SK-N-SH (cell line): ENCODE data around the gene TSPAN4. TPM values are rescaled to one million over a fixed set of nuclear protein-coding genes. Genes with fewer than 3 reads are reported as not detected.

Source experiments
- CTCF ChIA-PET: fragments of 300-600, 350-600 bp; formaldehyde crosslinking; extraction: SDS; loops from one replicate; lab custom pipeline; 2021; lab: Yijun Ruan, JAX
- POLR2A ChIA-PET: fragments of 350-600 bp; sonication (Branson Sonifier 250); formaldehyde crosslinking; extraction: SDS; loops from one replicate; lab custom pipeline; 2020; ENCODE audit warnings: antibody characterized with exemption, inconsistent platforms; lab: Yijun Ruan, JAX
- DNase-seq: peaks from one replicate; pipeline ENCODE4 v3.0.0; 2012
- H2AFZ ChIP-seq: fragments of 200-600 bp; sonication (generic); 2 replicates; pipeline ENCODE4 v1.8.1; 2016; ENCODE audit warnings: antibody characterized with exemption, mild to moderate bottlenecking, low read depth
- H3F3A ChIP-seq: fragments of 200-600 bp; sonication (generic); replicated peaks from 2 replicates; pipeline ENCODE3; 2016; ENCODE audit warnings: antibody characterized with exemption, mild to moderate bottlenecking; ENCODE audit not compliant: insufficient read depth
- H3K27ac ChIP-seq, 2 experiments: fragments of 200-500 bp in 1 of 2; fragments of 200-600 bp in 1 of 2; sonication (Bioruptor generic) in 1 of 2; sonication (generic), shearing (Covaris generic) in 1 of 2; 2 replicates each; pipeline versions ENCODE4 v1.5.1 to v1.6.1; 2014 to 2016; ENCODE audit warnings: low read depth in 2 of 2, inconsistent platforms in 1 of 2, low read length in 1 of 2, mild to moderate bottlenecking in 1 of 2, mixed read lengths in 1 of 2
- H3K27me3 ChIP-seq: fragments of 200-600 bp; sonication (generic), shearing (Covaris generic); 2 replicates; pipeline ENCODE4 v1.6.1; 2016; ENCODE audit warnings: mixed run types; ENCODE audit not compliant: insufficient read depth
- H3K36me3 ChIP-seq, 2 experiments: fragments of 200-500 bp in 1 of 2; fragments of 200-600 bp in 1 of 2; sonication (Bioruptor generic) in 1 of 2; sonication (generic) in 1 of 2; replicated peaks in 1 of 2; 2 replicates each; pipeline versions ENCODE3 to v1.5.1; 2014 to 2016; ENCODE audit warnings: low read length in 1 of 2, mild to moderate bottlenecking in 1 of 2; ENCODE audit not compliant: insufficient read depth in 2 of 2, control insufficient read depth in 1 of 2
- H3K4me1 ChIP-seq, 2 experiments: fragments of 200-500 bp in 1 of 2; fragments of 200-600 bp in 1 of 2; sonication (Bioruptor generic) in 1 of 2; sonication (generic), shearing (Covaris generic) in 1 of 2; 2 replicates each; pipeline versions ENCODE4 v1.5.1 to v1.6.1; 2014 to 2016; ENCODE audit warnings: low read depth in 1 of 2, low read length in 1 of 2, mixed run types in 1 of 2; ENCODE audit not compliant: insufficient read depth in 2 of 2, control insufficient read depth in 1 of 2
- H3K4me2 ChIP-seq: fragments of 200-600 bp; sonication (generic), shearing (Covaris generic); 2 replicates; pipeline ENCODE4 v1.6.1; 2017; ENCODE audit warnings: mixed run types
- H3K4me3 ChIP-seq, 2 experiments: fragments of 200-500 bp in 1 of 2; fragments of 200-600 bp in 1 of 2; sonication (Bioruptor generic) in 1 of 2; sonication (generic), shearing (Covaris generic) in 1 of 2; 2 replicates each; pipeline versions ENCODE4 v1.5.1 to v1.8.1; 2014 to 2016; ENCODE audit warnings: low read depth in 2 of 2, inconsistent platforms in 1 of 2, low read length in 1 of 2, mild to moderate bottlenecking in 1 of 2, mixed read lengths in 1 of 2, moderate library complexity in 1 of 2
- H3K79me2 ChIP-seq: fragments of 200-600 bp; sonication (generic); 2 replicates; pipeline ENCODE4 v1.8.1; 2017; ENCODE audit warnings: mild to moderate bottlenecking; ENCODE audit not compliant: insufficient read depth
- H3K9ac ChIP-seq: fragments of 200-600 bp; sonication (generic); 2 replicates; pipeline ENCODE4 v1.6.1; 2017; ENCODE audit warnings: mixed run types
- H3K9me2 ChIP-seq: fragments of 200-600 bp; sonication (generic); 2 replicates; pipeline ENCODE4 v1.6.1; 2017; ENCODE audit warnings: mixed run types
- H3K9me3 ChIP-seq: fragments of 200-600 bp; sonication (generic); 2 replicates; pipeline ENCODE4 v1.6.1; 2017; ENCODE audit warnings: mixed run types, mild to moderate bottlenecking, moderate library complexity
- H4K20me1 ChIP-seq: fragments of 200-600 bp; sonication (generic); 2 replicates; pipeline ENCODE4 v1.6.1; 2017; ENCODE audit warnings: mild to moderate bottlenecking, mixed run types; ENCODE audit not compliant: insufficient read depth
- CHD2 ChIP-seq: fragments of 150-350 bp; IDR thresholded peaks from 2 replicates; pipeline ENCODE4 v1.6.1; 2018; ENCODE audit warnings: low read length; ENCODE audit not compliant: partially characterized antibody
- ELF1 ChIP-seq: IDR thresholded peaks from 2 replicates; pipeline ENCODE4 v1.4.0; 2012
- EZH2phosphoT487 ChIP-seq: fragments of 200-600 bp; sonication (generic); IDR thresholded peaks from 2 replicates; pipeline ENCODE4 v1.6.1; 2017; ENCODE audit warnings: low read depth, mixed run types, mild to moderate bottlenecking, antibody characterized with exemption, moderate library complexity, borderline replicate concordance
- FOSL2 ChIP-seq: IDR thresholded peaks from 2 replicates; pipeline ENCODE4 v1.4.0; 2012; ENCODE audit warnings: low read depth, mild to moderate bottlenecking, moderate library complexity, borderline replicate concordance
- FOXM1 ChIP-seq: IDR thresholded peaks from 2 replicates; pipeline ENCODE4 v1.4.0; 2012; ENCODE audit warnings: low read depth, mild to moderate bottlenecking
- GABPA ChIP-seq: IDR thresholded peaks from 2 replicates; pipeline ENCODE4 v1.4.0; 2012; ENCODE audit warnings: low read depth, mild to moderate bottlenecking
- GATA2 ChIP-seq: sonication (generic); formaldehyde crosslinking; IDR thresholded peaks from 2 replicates; pipeline ENCODE4 v1.5.0; 2020; ENCODE audit warnings: mild to moderate bottlenecking, missing genetic modification reagents
- JUND ChIP-seq: IDR thresholded peaks from 2 replicates; pipeline ENCODE4 v1.4.0; 2012
- MAX ChIP-seq: IDR thresholded peaks from 2 replicates; pipeline ENCODE4 v1.4.0; 2012; ENCODE audit warnings: low read depth
- MEF2A ChIP-seq: IDR thresholded peaks from 2 replicates; pipeline ENCODE4 v1.4.0; 2012; ENCODE audit warnings: low read depth, borderline replicate concordance
- MXI1 ChIP-seq: IDR thresholded peaks from 2 replicates; pipeline ENCODE4 v1.6.1; 2012; ENCODE audit warnings: mild to moderate bottlenecking, low read depth, low read length, improper control_type of control experiment
- NRF1 ChIP-seq: IDR thresholded peaks from 2 replicates; pipeline ENCODE4 v1.6.1; 2012; ENCODE audit warnings: low read depth, mild to moderate bottlenecking, low read length
- POLR2AphosphoS5 ChIP-seq: IDR thresholded peaks from 2 replicates; pipeline ENCODE4 v1.6.1; 2012; ENCODE audit warnings: low read depth, low read length
- RAD21 ChIP-seq: IDR thresholded peaks from 2 replicates; pipeline ENCODE4 v1.6.1; 2012; ENCODE audit warnings: mild to moderate bottlenecking, low read length
- RFX5 ChIP-seq: IDR thresholded peaks from 2 replicates; pipeline ENCODE4 v1.6.1; 2012; ENCODE audit warnings: mild to moderate bottlenecking, improper control_type of control experiment, low read length
- SIN3A ChIP-seq: IDR thresholded peaks from 2 replicates; pipeline ENCODE4 v1.6.1; 2012; ENCODE audit warnings: low read depth, mild to moderate bottlenecking, low read length, moderate library complexity, borderline replicate concordance
- SMC3 ChIP-seq: IDR thresholded peaks from 2 replicates; pipeline ENCODE4 v1.6.1; 2012; ENCODE audit warnings: low read depth, low read length, improper control_type of control experiment
- TEAD4 ChIP-seq: IDR thresholded peaks from 2 replicates; pipeline ENCODE4 v1.4.0; 2012; ENCODE audit warnings: mild to moderate bottlenecking, borderline replicate concordance; ENCODE audit not compliant: insufficient read depth
- YY1 ChIP-seq: IDR thresholded peaks from 2 replicates; pipeline ENCODE4 v1.4.0; 2012; ENCODE audit warnings: low read depth, mild to moderate bottlenecking
- WGBS: methylation state at CpG from one replicate; pipeline ENCODE4 v1.1.6; 2017; ENCODE audit warnings: low lambda C conversion rate; 5-methylcytosine and 5-hydroxymethylcytosine counted together
- polyA plus RNA-seq, 3 experiments: library from polyadenylated mRNA; depleted of rRNA; stranded (reverse); fragments of >200 nt; gene quantifications; 2 replicates each; pipeline ENCODE4 v1.2.3, GENCODE V29; 2012
- TF ChIP-seq, protein P1 (sequence below): fragments of 150-350 bp; IDR thresholded peaks from 2 replicates; pipeline ENCODE4 v1.6.1; 2017; ENCODE audit warnings: antibody characterized with exemption, low read length, low read depth, borderline replicate concordance
- TF ChIP-seq, protein P2 (sequence below): fragments of 200-600 bp; sonication (generic); IDR thresholded peaks from 2 replicates; pipeline ENCODE4 v1.6.1; 2017; ENCODE audit warnings: antibody characterized with exemption, mild to moderate bottlenecking, moderate library complexity

TSPAN4 gene
- polyA plus RNA-seq, 1 of the 3 experiments (the other 2 are of a cell fraction) = 226 TPM

DNA sequence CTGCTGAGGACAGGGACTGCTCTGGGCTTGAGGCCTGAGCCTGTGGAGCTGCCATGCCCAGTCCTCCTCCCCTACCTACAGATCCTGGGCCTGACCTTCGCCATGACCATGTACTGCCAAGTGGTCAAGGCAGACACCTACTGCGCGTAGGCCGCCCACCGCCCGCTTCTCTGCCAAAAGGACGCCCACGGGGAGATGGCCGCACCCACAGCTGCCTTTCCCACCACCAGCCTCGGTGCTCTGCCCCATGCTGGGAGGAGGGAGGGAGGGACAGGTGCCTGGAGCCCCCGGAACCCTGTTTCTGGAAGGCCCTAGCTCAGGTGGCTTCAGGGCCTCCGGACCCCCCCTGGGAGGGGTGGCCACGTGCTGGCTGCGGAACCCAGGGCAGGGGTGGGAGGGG lies 23.8 kb downstream of the TSPAN4 start:
- H3K4me3 ChIP-seq = no peak overlapping the region
- POLR2A ChIA-PET = interaction anchor here (1.0 kb wide), 1 partner anchor 28 kb away, joined by 3 read pairs; no protein-coding TSS in a partner anchor

DNA sequence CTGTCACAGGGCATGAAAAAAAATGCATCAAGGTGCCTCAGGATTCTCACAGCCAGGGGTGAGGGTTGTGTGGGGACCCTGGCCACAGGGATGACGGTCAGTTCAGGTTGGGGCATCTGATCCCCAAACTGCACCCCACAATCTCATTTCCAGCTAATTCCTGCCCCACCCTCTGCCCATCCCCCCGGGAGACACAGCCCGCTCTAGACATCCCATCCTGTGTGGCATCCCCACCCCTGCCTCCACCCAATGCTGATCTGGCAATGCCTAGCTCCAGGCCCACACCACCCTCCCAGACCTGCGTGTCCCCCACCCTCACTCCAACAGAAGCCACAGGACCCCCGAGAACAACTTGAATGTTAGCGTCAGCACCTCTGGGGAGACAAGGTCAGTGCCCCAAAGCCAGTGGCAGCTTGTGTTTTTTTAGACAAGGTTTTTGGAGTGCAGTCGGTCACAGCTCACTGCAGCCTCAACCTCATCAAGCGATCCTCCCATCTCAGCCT lies 25.3 kb downstream of the TSPAN4 start:
- Histone ChIP-seq H3K36me3 (peaks cover 0 to 21% of the 10 kb centered on the region in 2 experiments), H3K4me1 (peaks cover 0 to 9% of the 10 kb centered on the region in 2 experiments; a peak in 1 of 4 replicates), H3K27ac (no peak overlapping the region), H3K4me2 (no peak overlapping the region), H3F3A (peaks cover 3% of the 10 kb centered on the region), H3K79me2 (no peaks in the 10 kb centered on the region), H3K4me3 (no peak overlapping the region), H2AFZ (no peak overlapping the region), H3K9me3 (no peaks in the 10 kb centered on the region)
- CTCF ChIA-PET = interaction anchor here (0.9 to 1.3 kb wide), 2 partner anchors 20 to 183 kb away, joined by 3 read pairs; no protein-coding TSS in a partner anchor
- POLR2A ChIA-PET = no interaction called here
- DNase-seq = no peak
- TF ChIP-seq CHD2 = no peak
- TF ChIP-seq MEF2A = no peak
- no peak for TF ChIP-seq RAD21
- TF ChIP-seq GATA2 = no peak
- no peak for TF ChIP-seq FOXM1
- TF ChIP-seq SIN3A = no peak
- TF ChIP-seq, all 33 proteins: peak for 0
- Histone ChIP-seq H3K27me3 (no peaks in the 10 kb centered on the region), H4K20me1 (peaks cover 10% of the 10 kb centered on the region; the same call in 1 of the 2 replicates), H3K9ac (no peak overlapping the region), H3K9me2 (no peaks in the 10 kb centered on the region)
- 96% methylated on average over 6 of the region's 8 CpGs for WGBS

More for the DNA sequence above, 23.8 kb downstream of the TSPAN4 start:
- H3K9me3 ChIP-seq = no peaks in the 10 kb centered on the region
- H3K9ac ChIP-seq = no peak overlapping the region
- DNase-seq = no peak
- no peak overlapping the region for H2AFZ ChIP-seq
- H3K9me2 ChIP-seq = no peaks in the 10 kb centered on the region
- H3F3A ChIP-seq = peaks cover 3% of the 10 kb centered on the region
- H3K4me1 ChIP-seq = peaks cover 0 to 20% of the 10 kb centered on the region in 2 experiments; a peak in 1 of 4 replicates
- CTCF ChIA-PET = interaction anchor here (1.3 to 1.4 kb wide), 4 partner anchors 9 to 185 kb away, joined by 3 to 4 read pairs (median 4); no protein-coding TSS in a partner anchor
- peaks cover 0 to 24% of the 10 kb centered on the region in 2 experiments for H3K36me3 ChIP-seq
- WGBS = 88% methylated on average over 7 of the region's 14 CpGs
- no peak overlapping the region for H3K27ac ChIP-seq
- no peaks in the 10 kb centered on the region for H3K79me2 ChIP-seq
- H3K27me3 ChIP-seq = no peaks in the 10 kb centered on the region
- H4K20me1 ChIP-seq = peaks cover 14% of the 10 kb centered on the region; the same call in 1 of the 2 replicates
- no peak overlapping the region for H3K4me2 ChIP-seq
- TF ChIP-seq ELF1 (no peak), MXI1 (no peak), FOSL2 (no peak), EZH2phosphoT487 (no peak), SMC3 (no peak), MEF2A (no peak), SIN3A (no peak), POLR2AphosphoS5 (no peak)

GRCh38 chr11:868394-868793 lies 25.7 kb downstream of the TSPAN4 start:
- WGBS = 86% methylated on average over 12 of the region's 17 CpGs
- Histone ChIP-seq H3K4me3 (no peak overlapping the region), H3K9ac (no peak overlapping the region), H3K79me2 (no peaks in the 10 kb centered on the region), H3K36me3 (peaks cover 0 to 21% of the 10 kb centered on the region in 2 experiments), H3K9me3 (no peaks in the 10 kb centered on the region), H3K27ac (no peak overlapping the region), H2AFZ (no peak overlapping the region), H3K4me2 (no peak overlapping the region), H3K27me3 (no peaks in the 10 kb centered on the region), H3K9me2 (no peaks in the 10 kb centered on the region), H3F3A (peaks cover 3% of the 10 kb centered on the region), H3K4me1 (peaks cover 0 to 5% of the 10 kb centered on the region in 2 experiments; a peak in 1 of 4 replicates), H4K20me1 (peaks cover 10% of the 10 kb centered on the region; the same call in 1 of the 2 replicates)
- no peak for DNase-seq
- TF ChIP-seq, protein P1, sequence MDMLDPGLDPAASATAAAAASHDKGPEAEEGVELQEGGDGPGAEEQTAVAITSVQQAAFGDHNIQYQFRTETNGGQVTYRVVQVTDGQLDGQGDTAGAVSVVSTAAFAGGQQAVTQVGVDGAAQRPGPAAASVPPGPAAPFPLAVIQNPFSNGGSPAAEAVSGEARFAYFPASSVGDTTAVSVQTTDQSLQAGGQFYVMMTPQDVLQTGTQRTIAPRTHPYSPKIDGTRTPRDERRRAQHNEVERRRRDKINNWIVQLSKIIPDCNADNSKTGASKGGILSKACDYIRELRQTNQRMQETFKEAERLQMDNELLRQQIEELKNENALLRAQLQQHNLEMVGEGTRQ = no peak
- no peak for TF ChIP-seq GABPA
- no peak for TF ChIP-seq YY1
- no peak for TF ChIP-seq JUND
- no peak for TF ChIP-seq RFX5
- no peak for TF ChIP-seq MAX
- no peak for TF ChIP-seq TEAD4
- TF ChIP-seq, protein P2, sequence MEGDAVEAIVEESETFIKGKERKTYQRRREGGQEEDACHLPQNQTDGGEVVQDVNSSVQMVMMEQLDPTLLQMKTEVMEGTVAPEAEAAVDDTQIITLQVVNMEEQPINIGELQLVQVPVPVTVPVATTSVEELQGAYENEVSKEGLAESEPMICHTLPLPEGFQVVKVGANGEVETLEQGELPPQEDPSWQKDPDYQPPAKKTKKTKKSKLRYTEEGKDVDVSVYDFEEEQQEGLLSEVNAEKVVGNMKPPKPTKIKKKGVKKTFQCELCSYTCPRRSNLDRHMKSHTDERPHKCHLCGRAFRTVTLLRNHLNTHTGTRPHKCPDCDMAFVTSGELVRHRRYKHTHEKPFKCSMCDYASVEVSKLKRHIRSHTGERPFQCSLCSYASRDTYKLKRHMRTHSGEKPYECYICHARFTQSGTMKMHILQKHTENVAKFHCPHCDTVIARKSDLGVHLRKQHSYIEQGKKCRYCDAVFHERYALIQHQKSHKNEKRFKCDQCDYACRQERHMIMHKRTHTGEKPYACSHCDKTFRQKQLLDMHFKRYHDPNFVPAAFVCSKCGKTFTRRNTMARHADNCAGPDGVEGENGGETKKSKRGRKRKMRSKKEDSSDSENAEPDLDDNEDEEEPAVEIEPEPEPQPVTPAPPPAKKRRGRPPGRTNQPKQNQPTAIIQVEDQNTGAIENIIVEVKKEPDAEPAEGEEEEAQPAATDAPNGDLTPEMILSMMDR = no peak
- TF ChIP-seq NRF1 = no peak
- no peak for TF ChIP-seq MXI1
- ChIA-PET POLR2A (no interaction called here), CTCF (interaction anchor here (0.9 kb wide), 1 partner anchor 20 kb away, joined by 3 read pairs; no protein-coding TSS in a partner anchor)
